Measurements from ENCODE around the gene VPS8.
"Not testable (repeated sequence)": the region's sequence is repeated elsewhere in the genome, so short reads cannot be mapped to it uniquely, and the experiment has no call there.

Gene VPS8

GRCh38 chr3:184874709-184875644 lies 63.0 kb downstream of the VPS8 start:
- DNase-seq = no peak

DNA sequence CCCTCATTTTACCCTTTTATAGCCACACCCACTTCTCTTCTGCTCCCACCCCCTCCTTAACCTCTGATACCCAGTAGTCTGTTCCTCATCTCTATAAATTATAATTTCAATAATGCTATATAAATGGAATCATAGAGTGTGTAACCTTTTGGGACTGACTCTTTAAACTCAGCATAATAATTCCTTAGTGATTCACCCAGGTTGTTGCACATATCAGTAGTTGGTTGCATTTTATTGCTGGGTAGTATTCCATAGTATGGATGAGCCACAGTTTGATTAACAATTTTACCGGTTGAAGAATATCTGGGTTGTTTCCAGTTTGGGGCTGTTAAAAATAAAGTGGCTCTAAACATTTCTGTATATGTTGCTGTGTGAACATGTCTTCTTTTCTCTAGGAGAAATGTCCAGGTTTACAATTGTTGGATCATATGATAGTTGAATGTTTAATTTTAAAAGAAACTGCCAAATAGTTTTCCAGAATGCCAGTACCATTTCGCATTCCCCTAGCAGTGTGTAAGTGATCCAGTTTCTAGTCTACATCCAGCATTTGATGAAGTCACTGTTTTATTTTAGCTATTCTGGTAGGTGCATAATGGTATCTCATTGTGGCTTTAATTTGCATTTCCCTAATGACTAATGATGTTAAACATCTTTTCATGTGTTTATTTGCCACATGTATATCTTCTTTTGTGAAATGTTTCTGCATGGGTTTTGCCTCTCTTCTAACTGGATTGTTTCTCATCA lies 68.5 kb downstream of the VPS8 start:
- no peak for DNase-seq

DNA sequence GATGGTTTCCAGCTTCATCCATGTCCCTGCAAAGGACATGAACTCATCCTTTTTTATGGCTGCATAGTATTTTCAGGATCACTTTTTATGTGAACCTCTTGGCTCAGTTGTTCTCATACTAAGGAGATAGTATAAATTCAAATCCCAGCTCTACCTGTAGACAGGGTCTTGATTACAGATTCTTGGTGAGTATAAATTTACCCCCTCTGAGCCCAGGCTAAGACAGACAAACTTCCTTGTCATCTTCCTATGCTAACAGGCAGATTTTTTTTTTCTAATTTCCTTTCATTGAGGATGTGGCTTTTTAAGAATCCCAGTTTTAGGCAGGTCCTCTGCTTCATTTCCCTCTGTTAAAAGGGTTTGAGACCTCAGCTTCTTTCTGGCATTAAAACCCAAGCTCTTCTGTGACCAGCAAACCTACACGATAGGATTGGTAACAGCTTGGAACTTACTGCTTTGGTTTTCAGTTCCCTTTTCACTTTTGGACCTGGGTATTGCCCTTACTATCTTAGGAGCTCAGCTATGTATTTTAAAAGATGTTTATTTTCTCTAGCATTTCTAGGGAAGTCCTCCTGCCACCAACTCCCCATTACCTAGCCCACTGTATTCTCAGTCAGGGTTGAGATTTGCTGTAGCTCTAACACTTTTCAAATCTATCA lies 72.5 kb downstream of the VPS8 start:
- no peak for DNase-seq

DNA sequence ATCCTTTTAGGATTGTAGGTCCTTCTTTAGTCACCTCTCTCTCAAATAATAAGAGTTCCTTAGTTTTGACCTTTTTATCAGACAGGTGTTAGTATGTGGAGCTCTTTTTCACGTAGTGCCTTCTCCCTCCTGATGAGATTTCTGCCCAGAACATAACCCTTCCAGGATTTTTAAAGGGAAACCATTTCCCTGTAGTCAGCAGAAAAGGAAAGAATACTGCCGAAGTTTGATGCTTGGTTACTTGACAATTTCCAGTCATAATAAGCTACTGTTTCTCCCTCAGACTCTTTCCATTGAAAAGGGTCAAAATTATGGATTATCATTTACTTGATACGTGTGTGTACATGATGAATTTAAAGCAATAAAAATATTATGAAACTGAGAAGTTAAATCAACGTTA lies 73.1 kb downstream of the VPS8 start:
- DNase-seq = no peak

DNA sequence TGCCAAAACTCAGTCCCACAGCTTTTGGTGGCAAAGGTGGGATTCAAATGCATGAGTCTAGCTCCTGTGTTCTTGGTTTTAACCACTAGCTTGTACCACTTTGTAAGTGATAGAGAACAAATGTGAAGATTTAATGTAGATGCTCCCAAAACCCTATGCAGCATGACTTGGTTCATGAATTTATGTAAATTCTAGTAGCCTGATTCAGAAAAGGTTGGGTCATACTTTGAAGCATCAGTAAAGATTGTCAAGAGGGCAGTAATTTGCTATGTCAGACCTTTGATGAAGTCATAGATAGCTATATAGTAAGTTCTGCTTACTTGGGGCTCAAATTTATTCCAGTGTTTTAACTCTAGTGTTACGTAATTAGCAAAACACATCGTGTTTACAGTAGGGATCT lies 75.6 kb downstream of the VPS8 start:
- DNase-seq = no peak

DNA sequence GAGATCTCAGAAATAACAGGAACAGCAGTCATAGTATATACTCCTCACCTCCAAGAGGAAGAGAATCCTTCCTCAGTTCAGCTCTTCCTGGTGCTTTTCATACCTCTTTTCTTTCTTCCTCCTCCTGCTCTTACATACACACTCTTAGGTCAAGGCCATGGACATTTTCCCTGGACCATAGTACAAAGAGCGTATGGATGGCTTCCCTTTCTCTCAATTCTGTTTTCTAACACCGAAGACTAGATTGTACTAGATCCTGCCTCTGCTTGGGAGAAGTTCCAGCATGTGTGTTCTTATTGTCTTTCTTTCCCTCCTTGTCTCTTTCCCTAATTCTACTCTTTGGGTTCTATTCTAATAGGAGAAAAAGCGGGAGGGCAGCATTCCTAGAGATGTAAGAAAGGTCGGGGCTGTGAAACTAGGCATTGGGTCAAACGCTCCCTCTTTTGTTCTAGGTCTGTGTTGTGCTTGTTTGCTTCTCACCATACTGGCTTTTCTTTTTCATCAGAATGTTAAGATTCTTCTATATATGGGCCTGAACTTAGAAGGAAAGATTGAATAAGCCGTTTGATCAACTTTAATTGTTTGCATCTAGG lies 77.4 kb downstream of the VPS8 start:
- DNase-seq = no peak

- DNase-seq = no peak
Observed at GRCh38 chr3:184894051-184894450, 82.1 kb downstream of the VPS8 start.

DNA sequence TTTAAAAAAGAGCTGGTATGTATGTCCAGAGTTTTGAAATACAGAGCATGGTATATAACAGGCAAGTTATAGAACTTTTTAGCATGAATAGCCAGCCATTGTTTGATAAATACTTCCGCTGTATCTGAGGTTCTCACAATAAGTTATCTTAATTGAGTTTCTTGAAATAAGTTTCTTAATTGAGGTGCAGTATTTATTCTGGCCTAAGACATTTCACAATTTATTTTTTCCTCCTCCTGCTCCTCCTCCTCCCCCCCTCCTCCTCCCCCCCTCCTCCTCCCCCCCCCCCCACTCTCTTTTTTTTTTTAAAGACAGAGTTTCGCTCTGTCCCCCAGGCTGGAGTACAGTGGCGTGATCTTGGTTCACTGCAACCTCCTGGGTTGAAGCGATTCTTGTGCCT lies 83.4 kb downstream of the VPS8 start:
- DNase-seq = no peak

DNA sequence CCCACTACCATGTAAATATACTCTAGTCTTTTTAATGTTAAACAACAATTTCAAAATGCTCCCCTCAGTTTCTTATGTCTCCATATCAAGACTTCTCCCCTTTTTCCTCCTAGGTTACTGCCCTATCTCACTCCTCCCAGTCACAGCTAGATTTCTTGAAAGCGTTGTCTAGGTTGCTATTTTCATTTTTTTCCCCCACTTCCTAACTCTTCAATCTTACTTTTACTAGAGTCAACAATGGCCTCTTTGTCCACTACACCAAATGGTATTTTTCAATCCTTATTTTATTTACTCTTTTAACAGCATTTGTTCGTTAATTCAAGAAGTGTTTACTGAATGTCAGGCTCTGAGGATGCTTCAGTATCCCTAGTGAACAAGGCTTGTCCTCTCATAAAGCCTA lies 84.4 kb downstream of the VPS8 start:
- no peak for DNase-seq

DNA sequence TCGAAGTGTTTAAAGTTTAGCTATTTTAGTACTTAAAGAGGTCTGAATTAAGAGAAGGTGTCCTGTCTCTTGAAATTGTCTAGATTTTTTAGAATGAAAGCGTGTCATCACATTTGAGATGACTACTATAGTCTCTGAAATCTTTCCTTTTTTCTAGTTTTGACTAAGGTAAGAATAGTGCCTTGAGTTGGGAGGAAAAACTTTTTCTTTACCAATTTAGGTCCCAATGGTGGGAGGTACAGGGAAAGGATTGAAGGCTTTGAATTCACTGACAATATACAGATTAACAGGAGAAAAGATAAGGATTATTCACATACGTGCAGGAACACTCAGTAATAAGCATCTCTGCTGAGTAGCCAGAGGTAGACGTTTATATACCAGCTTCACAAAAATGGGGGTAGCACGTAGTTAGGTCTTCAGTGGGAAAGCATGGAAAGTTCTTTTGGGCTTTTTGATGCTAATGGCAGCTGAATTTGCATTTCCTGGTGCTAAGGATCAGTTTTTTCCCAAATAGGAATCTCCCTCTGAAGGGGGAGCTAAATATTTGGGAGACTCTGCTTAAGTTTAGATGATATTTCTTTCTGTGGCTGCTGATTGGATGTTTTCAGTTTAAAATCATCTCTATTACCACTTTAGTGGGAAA lies 88.1 kb downstream of the VPS8 start:
- DNase-seq = no peak

DNA sequence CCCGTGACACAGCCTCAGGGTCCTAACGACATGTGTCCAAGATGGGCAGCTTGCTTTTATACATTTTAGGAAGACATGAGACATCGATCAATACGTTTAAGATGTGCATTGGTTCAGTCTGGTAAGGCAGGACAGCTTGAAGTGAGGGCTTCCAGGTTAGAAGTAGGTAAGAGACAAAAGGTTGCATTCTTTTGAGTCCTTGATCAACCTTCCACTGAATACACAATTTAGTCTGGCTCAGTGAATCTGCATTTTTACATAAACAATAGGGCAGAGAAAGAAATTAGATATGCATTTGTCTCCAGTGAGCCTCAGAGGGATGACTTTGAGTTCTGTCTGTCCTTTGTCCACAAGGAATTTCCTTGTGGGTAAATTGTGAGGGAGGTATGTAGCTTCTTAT lies 95.1 kb downstream of the VPS8 start:
- not testable (repeated sequence) for DNase-seq

DNA sequence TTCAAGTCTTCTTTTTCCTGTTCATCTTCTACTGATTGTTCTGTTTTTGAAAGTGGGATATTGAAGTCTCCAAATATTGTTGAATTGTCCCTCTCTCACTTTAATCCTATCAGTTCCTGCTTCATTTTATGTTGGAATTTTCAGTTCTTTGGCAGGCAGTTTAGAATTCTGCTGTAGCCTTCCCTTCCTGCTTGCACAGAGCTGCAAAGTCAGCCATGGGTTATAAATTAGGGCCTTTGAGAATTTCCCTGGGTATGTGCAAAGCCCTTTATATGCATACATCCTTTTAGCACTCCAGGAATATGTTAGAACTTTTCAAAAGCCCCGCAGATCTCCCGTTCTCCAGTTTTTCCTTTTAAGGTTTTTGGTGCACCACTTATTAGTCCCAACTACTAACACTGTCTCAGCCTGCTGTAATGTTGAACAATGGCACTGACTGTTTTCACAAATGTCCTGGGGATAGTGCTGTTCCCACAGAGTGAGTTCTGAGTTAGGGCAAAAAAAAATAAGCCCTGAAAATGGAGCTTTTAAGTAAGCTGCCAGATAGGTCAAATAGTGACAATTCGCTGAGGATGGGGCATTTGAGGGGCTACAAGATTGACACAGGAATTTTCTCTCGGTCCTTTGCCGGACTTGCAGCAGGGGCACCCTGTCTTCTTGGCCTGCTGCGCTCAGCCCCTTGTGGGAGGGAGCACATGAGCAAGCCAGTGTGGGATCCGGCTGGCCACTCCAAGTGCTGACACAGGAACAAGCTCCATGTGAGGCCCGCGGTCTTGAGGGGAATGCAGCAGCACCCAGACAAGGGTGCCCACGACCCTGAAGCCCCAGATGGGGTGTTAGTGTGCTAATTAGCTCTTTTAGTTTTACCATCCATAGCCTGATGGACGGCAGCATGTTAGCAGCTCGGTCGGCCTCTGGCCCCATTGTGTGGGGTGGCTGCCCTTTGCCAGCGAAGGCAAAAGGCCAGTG lies 96.0 kb downstream of the VPS8 start:
- DNase-seq = no peak

- DNase-seq = no peak
Observed at GRCh38 chr3:184908859-184909258, 96.9 kb downstream of the VPS8 start.

- DNase-seq = no peak
Observed at GRCh38 chr3:184910664-184911063, 98.7 kb downstream of the VPS8 start.

DNA sequence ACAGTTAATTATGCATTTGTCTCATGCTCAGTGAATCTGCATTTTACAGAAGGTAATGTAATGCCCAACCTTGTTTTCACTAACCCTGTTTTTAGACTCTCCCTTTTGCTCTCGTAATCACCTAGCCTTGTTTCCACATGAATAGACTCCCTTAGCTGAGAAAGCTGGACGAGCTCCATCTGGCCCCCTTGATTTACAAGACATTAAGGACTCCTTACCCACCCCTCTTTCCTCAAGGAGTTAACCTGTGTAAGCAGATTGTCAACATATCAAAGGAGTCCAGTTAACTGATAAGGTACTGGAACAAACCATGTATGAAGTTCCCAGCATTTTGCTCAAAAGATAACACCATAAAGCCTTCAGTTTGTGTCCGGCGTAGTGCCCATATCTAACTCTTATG lies 99.6 kb downstream of the VPS8 start:
- DNase-seq = no peak

- no peak for DNase-seq
Observed at GRCh38 chr3:184912163-184912562, 100.2 kb downstream of the VPS8 start.

- DNase-seq = no peak
Observed at GRCh38 chr3:184914628-184915027, 102.7 kb downstream of the VPS8 start.

GRCh38 chr3:184918750-184919149 lies 106.8 kb downstream of the VPS8 start:
- DNase-seq = no peak

DNA sequence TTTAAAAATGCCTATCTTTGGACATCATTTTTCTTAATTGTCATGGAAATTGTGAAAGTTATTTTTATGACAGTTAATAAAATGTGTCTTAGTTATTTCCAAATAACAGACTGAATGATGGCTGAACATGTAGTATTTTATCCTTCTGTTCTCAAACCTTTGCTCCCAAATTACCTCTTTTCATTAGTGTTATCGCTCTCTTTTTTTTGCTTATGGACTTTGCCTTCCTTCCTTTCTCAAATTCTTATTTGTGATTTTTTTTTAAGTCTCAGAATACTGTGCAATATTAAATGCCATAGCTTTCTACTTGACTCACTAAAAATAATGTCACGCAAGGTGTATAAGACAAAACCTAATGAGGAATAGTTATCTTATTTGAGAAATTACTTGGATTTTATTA lies 107.7 kb downstream of the VPS8 start:
- no peak for DNase-seq

- no peak for DNase-seq
Observed at GRCh38 chr3:184924547-184924946, 112.6 kb downstream of the VPS8 start.

DNA sequence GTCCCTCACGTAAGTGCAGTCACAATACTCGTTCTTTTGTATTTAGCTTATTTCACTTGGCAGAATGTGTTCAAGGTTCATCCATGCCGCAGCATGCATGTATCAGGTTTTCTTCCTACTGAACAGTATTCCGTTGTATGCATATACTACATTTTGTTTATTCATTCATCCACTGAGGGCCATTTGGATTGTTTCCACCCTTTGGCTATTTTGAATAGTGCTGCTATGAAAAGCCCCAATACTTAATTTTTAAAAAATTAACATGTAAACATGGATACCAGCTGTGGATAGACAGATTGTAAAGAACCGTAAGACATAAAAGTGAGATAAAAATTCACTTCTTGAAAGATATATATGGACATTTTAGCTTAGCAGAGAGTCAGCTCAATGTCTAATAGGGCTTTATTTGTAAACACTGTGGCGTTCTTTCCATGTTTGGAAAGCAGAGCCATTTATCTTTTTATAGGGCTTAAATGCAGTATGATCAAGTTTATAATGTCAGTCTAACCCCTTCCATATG lies 115.9 kb downstream of the VPS8 start:
- DNase-seq = no peak

All from kidney glomerular epithelial cell (primary cell).